ENCODE results near the gene PICALM. TPM values are rescaled to one million over a fixed set of nuclear protein-coding genes. Genes with fewer than 3 reads are reported as not detected.
"Not testable (repeated sequence)": the region's sequence is repeated elsewhere in the genome, so short reads cannot be mapped to it uniquely, and the experiment has no call there.

The PICALM gene
- total and polyA plus RNA-seq, 2 of the 8 experiments (the other 6 are each of a cell fraction or from before 2014, with no cell fraction given), result 69.4 to 71.3 TPM

- WGBS, 2 experiments (ENCODE audit: extremely low coverage in 1 of 2, insufficient coverage in 1 of 2, insufficient read length in 1 of 2, insufficient replicate concordance in 2 of 2, low coverage in 1 of 2, low lambda C conversion rate in 2 of 2, missing lambda C conversion rate in 1 of 2), result 100% methylated on average over 2 of the region's 2 CpGs; no CpG with 5 or more reads in 1 of the 2 experiments
- FAIRE-seq; H3K4me2 ChIP-seq (ENCODE audit: insufficient read depth in 1 of 2, low read depth in 2 of 2, low read length in 2 of 2); H4K8ac ChIP-seq (ENCODE audit: extremely low read depth, insufficient read depth, low read length); H3K27me3 ChIP-seq (replicated peaks in 1 of 4; ENCODE audit: control insufficient read depth in 3 of 4, extremely low read depth in 1 of 4, insufficient read depth in 3 of 4, low read length in 3 of 4); H3K9ac ChIP-seq (replicated peaks in 1 of 4; ENCODE audit: extremely low read depth in 1 of 4, low read depth in 3 of 4, low read length in 3 of 4); H3K23me2 ChIP-seq (ENCODE audit: low read depth, low read length); H2AFZ ChIP-seq (ENCODE audit: low read length); H3K18ac ChIP-seq (ENCODE audit: extremely low read depth, low read length); H4K5ac ChIP-seq (ENCODE audit: insufficient read length, low read depth, low read length); H2BK15ac ChIP-seq (ENCODE audit: low read length); H3K56ac ChIP-seq (replicated peaks; ENCODE audit: insufficient read length, low read depth, low read length); H4K20me1 ChIP-seq (replicated peaks in 1 of 2; ENCODE audit: control insufficient read depth in 1 of 2, insufficient read depth in 2 of 2, low read length in 2 of 2); H3K27ac ChIP-seq (ENCODE audit: low read depth, low read length); H3K4me3 ChIP-seq (ENCODE audit: extremely low read depth in 1 of 4, insufficient read depth in 2 of 4, low read depth in 3 of 4, low read length in 4 of 4); H3K36me3 ChIP-seq (ENCODE audit: control insufficient read depth in 2 of 4, insufficient read depth in 4 of 4, low read length in 3 of 4); H3K4ac ChIP-seq (replicated peaks; ENCODE audit: insufficient read length, low read depth, low read length); H2BK5ac ChIP-seq (ENCODE audit: low read depth, low read length); H3K79me1 ChIP-seq (ENCODE audit: low read depth, low read length); H2BK12ac ChIP-seq (ENCODE audit: low read depth, low read length); DNase-seq (ENCODE audit: low read depth in 1 of 2, low spot score in 2 of 2); H4K91ac ChIP-seq (replicated peaks; ENCODE audit: insufficient read length, low read length); H2BK120ac ChIP-seq (replicated peaks; ENCODE audit: low read depth, low read length); H3K14ac ChIP-seq (ENCODE audit: insufficient read length); H2AK5ac ChIP-seq (ENCODE audit: low read depth, low read length); H2BK20ac ChIP-seq (ENCODE audit: low read length); H3K23ac ChIP-seq (ENCODE audit: insufficient read length); H3K79me2 ChIP-seq (ENCODE audit: control insufficient read depth in 1 of 2, insufficient read depth in 2 of 2, low read length in 2 of 2); H3K9me3 ChIP-seq (ENCODE audit: insufficient read depth in 2 of 2, low read depth in 1 of 2, low read length in 1 of 2); POLR2A ChIA-PET (ENCODE audit: partially characterized antibody); H3K4me1 ChIP-seq (replicated peaks in 1 of 4; ENCODE audit: control insufficient read depth in 3 of 4, insufficient read depth in 4 of 4, low read length in 3 of 4): not testable (repeated sequence)
- CTCF ChIA-PET (ENCODE audit: partially characterized antibody), result interaction anchor here (1.1 kb wide), 1 partner anchor 106 kb away, joined by 5 read pairs; no protein-coding TSS in a partner anchor
Observed at GRCh38 chr11:86087688-86088087, 18.8 kb upstream of the PICALM start.

Measured in H1 (cell line).